HEK293 (cell line): ENCODE data around the gene RTKN2.

ENCODE experiments used
- CTCF ChIA-PET: fragments of 350-600 bp; formaldehyde crosslinking; extraction: SDS; loops from one replicate; lab custom pipeline; 2021; ENCODE audit warnings: antibody characterized with exemption; lab: Yijun Ruan, JAX
- POLR2A ChIA-PET: fragments of 300-600 bp; formaldehyde crosslinking; extraction: SDS; loops from one replicate; lab custom pipeline; 2020; ENCODE audit warnings: antibody characterized with exemption, inconsistent platforms; lab: Yijun Ruan, JAX
- H3K27ac ChIP-seq: fragments of 200-500 bp; sonication (Bioruptor generic); 2 replicates; pipeline ENCODE4 v1.5.1; 2014; ENCODE audit warnings: low read depth, low read length, control low read depth, inconsistent platforms; ENCODE audit errors: extremely low read depth
- H3K36me3 ChIP-seq, 2 experiments: fragments of 200-500 bp in 1 of 2; sonication (Bioruptor generic) in 1 of 2; 1 replicate in 1 of 2; 2 replicates in 1 of 2; pipeline ENCODE4 v1.5.1; 2014 to 2017; ENCODE audit warnings: inconsistent platforms in 2 of 2, low read length in 2 of 2; ENCODE audit not compliant: control insufficient read depth in 2 of 2, insufficient read depth in 1 of 2
- H3K4me1 ChIP-seq: fragments of 200-500 bp; sonication (Bioruptor generic); 2 replicates; pipeline ENCODE4 v1.5.1; 2014; ENCODE audit warnings: mild to moderate bottlenecking, low read length, inconsistent platforms; ENCODE audit not compliant: control insufficient read depth, insufficient read depth
- H3K4me3 ChIP-seq: 2 replicates; pipeline ENCODE4 v1.5.1; 2011; ENCODE audit warnings: low read depth, mild to moderate bottlenecking, control low read depth, low read length, moderate library complexity
- H3K9me3 ChIP-seq: fragments of 200-500 bp; sonication (Bioruptor generic); 2 replicates; pipeline ENCODE4 v1.5.1; 2014; ENCODE audit warnings: low read depth, low read length, inconsistent platforms; ENCODE audit not compliant: control insufficient read depth, insufficient read depth
- BCL11A ChIP-seq: fragments of 450-650 bp; formaldehyde crosslinking; IDR thresholded peaks from 2 replicates; pipeline ENCODE4 v1.5.1; 2016; ENCODE audit warnings: low read depth, missing biosample characterization, missing genetic modification characterization
- FEZF1 ChIP-seq: fragments of 450-650 bp; formaldehyde crosslinking; IDR thresholded peaks from 2 replicates; pipeline ENCODE4 v1.5.1; 2016; ENCODE audit warnings: missing biosample characterization, missing genetic modification characterization
- HOXD13 ChIP-seq: sonication (generic); formaldehyde crosslinking; IDR thresholded peaks from 2 replicates; pipeline ENCODE4 v1.8.0; 2022; ENCODE audit warnings: missing genetic modification reagents, borderline replicate concordance
- KLF8 ChIP-seq: fragments of 450-650 bp; formaldehyde crosslinking; IDR thresholded peaks from 2 replicates; pipeline ENCODE4 v1.5.1; 2016; ENCODE audit warnings: missing biosample characterization, missing genetic modification characterization
- SP3 ChIP-seq: fragments of 450-650 bp; formaldehyde crosslinking; IDR thresholded peaks from 2 replicates; pipeline ENCODE4 v1.5.1; 2016; ENCODE audit warnings: missing biosample characterization, missing genetic modification characterization
- SP7 ChIP-seq: fragments of 450-650 bp; formaldehyde crosslinking; IDR thresholded peaks from 2 replicates; pipeline ENCODE4 v1.5.1; 2016; ENCODE audit warnings: missing biosample characterization, missing genetic modification characterization
- TCF7L2 ChIP-seq: IDR thresholded peaks from 2 replicates; pipeline ENCODE4 v1.6.1; 2011; ENCODE audit warnings: low read depth, mild to moderate bottlenecking, inconsistent platforms, low read length, moderate library complexity, borderline replicate concordance
- ZBTB17 ChIP-seq: fragments of 450-650 bp; formaldehyde crosslinking; IDR thresholded peaks from 2 replicates; pipeline ENCODE4 v1.5.1; 2016; ENCODE audit warnings: missing biosample characterization, missing genetic modification characterization
- ZBTB8A ChIP-seq: fragments of 450-650 bp; formaldehyde crosslinking; IDR thresholded peaks from 2 replicates; pipeline ENCODE4 v1.5.1; 2016; ENCODE audit warnings: missing biosample characterization, missing genetic modification characterization
- ZFP3 ChIP-seq: fragments of 450-650 bp; formaldehyde crosslinking; IDR thresholded peaks from 2 replicates; pipeline ENCODE4 v1.5.1; 2016; ENCODE audit warnings: low read depth, missing biosample characterization, missing genetic modification characterization
- ZFP37 ChIP-seq: fragments of 450-650 bp; formaldehyde crosslinking; IDR thresholded peaks from 2 replicates; pipeline ENCODE4 v1.5.1; 2016; ENCODE audit warnings: missing biosample characterization, missing genetic modification characterization
- ZNF10 ChIP-seq: fragments of 450-650 bp; formaldehyde crosslinking; IDR thresholded peaks from 2 replicates; pipeline ENCODE4 v1.5.1; 2017; ENCODE audit warnings: missing biosample characterization, missing genetic modification characterization
- ZNF121 ChIP-seq: fragments of 450-650 bp; formaldehyde crosslinking; IDR thresholded peaks from 2 replicates; pipeline ENCODE4 v1.5.1; 2016; ENCODE audit warnings: missing biosample characterization, missing genetic modification characterization
- ZNF366 ChIP-seq: fragments of 450-650 bp; formaldehyde crosslinking; conservative IDR thresholded peaks from 2 replicates; pipeline ENCODE4 v1.5.1; 2016; ENCODE audit warnings: missing biosample characterization, missing genetic modification characterization
- ZNF394 ChIP-seq: fragments of 450-650 bp; formaldehyde crosslinking; IDR thresholded peaks from 2 replicates; pipeline ENCODE4 v1.5.1; 2016; ENCODE audit warnings: missing biosample characterization, missing genetic modification characterization, mild to moderate bottlenecking, moderate library complexity, borderline replicate concordance
- ZNF423 ChIP-seq: fragments of 450-650 bp; formaldehyde crosslinking; IDR thresholded peaks from 2 replicates; pipeline ENCODE4 v1.5.1; 2016; ENCODE audit warnings: missing biosample characterization, missing genetic modification characterization
- ZNF600 ChIP-seq: fragments of 450-650 bp; formaldehyde crosslinking; IDR thresholded peaks from 2 replicates; pipeline ENCODE4 v1.5.1; 2016; ENCODE audit warnings: missing biosample characterization, missing genetic modification characterization
- ZNF629 ChIP-seq: fragments of 450-650 bp; formaldehyde crosslinking; IDR thresholded peaks from 2 replicates; pipeline ENCODE4 v1.5.1; 2017; ENCODE audit warnings: missing biosample characterization, missing genetic modification characterization
- ZNF639 ChIP-seq: fragments of 450-650 bp; formaldehyde crosslinking; IDR thresholded peaks from 2 replicates; pipeline ENCODE4 v1.5.1; 2016; ENCODE audit warnings: missing biosample characterization, missing genetic modification characterization
- ZNF707 ChIP-seq: fragments of 450-650 bp; formaldehyde crosslinking; IDR thresholded peaks from 2 replicates; pipeline ENCODE4 v1.5.1; 2016; ENCODE audit warnings: missing biosample characterization, missing genetic modification characterization
- TF ChIP-seq, protein P1 (sequence below): fragments of 450-650 bp; formaldehyde crosslinking; IDR thresholded peaks from 2 replicates; pipeline ENCODE4 v1.5.1; 2017; ENCODE audit warnings: missing biosample characterization, missing genetic modification characterization
- TF ChIP-seq, protein P2 (sequence below): fragments of 450-650 bp; formaldehyde crosslinking; IDR thresholded peaks from 2 replicates; pipeline ENCODE4 v1.5.1; 2016; ENCODE audit warnings: missing biosample characterization, missing genetic modification characterization
- TF ChIP-seq, protein P3 (sequence below): fragments of 450-650 bp; formaldehyde crosslinking; IDR thresholded peaks from 2 replicates; pipeline ENCODE4 v1.5.1; 2016; ENCODE audit warnings: missing biosample characterization, missing genetic modification characterization, borderline replicate concordance

Gene RTKN2

GRCh38 chr10:62253704-62254103 is 14.9 kb downstream of the RTKN2 start:
- CTCF ChIA-PET, result interaction anchor here (0.7 to 3.0 kb wide), 3 partner anchors 9 to 88 kb away, joined by 3 to 11 read pairs (median 4); no protein-coding TSS in a partner anchor
- H3K9me3 ChIP-seq, result no peaks in the 10 kb centered on the region
- peaks cover under 1 to 8% of the 10 kb centered on the region in 2 experiments; a peak in 2 of 3 replicates for H3K36me3 ChIP-seq
- TF ChIP-seq ZNF600 (tag by site-specific recombination) (no peak), FEZF1 (no peak)
- H3K27ac ChIP-seq, result no peak overlapping the region
- no peak overlapping the region for H3K4me3 ChIP-seq
- H3K4me1 ChIP-seq, result 0 out of 2 replicates have a peak, but pooled peaks cover 2% of the 10 kb centered on the region
- POLR2A ChIA-PET, result interaction anchor here (1.1 kb wide), 1 partner anchor 15 kb away, joined by 3 read pairs; the partner anchor contains the start of gene RTKN2

DNA sequence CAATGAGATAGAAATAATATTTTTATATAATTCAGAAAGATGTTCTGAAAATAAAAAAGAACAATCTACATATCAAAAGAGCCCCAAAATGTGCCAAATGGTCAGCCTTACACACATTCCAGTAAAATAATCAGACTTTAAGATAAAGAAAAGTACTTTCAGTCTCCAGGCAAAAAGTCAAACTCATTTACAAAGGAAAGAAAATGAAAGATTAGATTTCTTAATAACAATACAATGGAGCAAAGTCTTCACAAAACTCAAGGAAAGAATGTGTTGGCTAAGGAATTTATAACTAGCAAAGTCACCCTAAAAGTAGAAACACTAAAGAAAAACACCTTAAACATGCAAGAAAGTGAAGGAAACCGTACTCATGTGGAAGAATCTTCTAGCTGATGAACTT is 16.6 kb downstream of the RTKN2 start:
- Histone ChIP-seq H3K27ac (no peak overlapping the region), H3K4me3 (no peak overlapping the region), H3K36me3 (peaks cover 0 to 8% of the 10 kb centered on the region in 2 experiments; a peak in 1 of 3 replicates), H3K4me1 (0 out of 2 replicates have a peak, but pooled peaks cover 2% of the 10 kb centered on the region), H3K9me3 (no peaks in the 10 kb centered on the region)
- no peak for TF ChIP-seq ZNF707
- TF ChIP-seq, protein P1, sequence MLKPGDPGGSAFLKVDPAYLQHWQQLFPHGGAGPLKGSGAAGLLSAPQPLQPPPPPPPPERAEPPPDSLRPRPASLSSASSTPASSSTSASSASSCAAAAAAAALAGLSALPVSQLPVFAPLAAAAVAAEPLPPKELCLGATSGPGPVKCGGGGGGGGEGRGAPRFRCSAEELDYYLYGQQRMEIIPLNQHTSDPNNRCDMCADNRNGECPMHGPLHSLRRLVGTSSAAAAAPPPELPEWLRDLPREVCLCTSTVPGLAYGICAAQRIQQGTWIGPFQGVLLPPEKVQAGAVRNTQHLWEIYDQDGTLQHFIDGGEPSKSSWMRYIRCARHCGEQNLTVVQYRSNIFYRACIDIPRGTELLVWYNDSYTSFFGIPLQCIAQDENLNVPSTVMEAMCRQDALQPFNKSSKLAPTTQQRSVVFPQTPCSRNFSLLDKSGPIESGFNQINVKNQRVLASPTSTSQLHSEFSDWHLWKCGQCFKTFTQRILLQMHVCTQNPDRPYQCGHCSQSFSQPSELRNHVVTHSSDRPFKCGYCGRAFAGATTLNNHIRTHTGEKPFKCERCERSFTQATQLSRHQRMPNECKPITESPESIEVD (tag by site-specific recombination), result peak; percentile 55
- ChIA-PET CTCF (interaction anchor here (0.6 kb wide), 2 partner anchors 14 to 356 kb away, joined by 3 to 5 read pairs; no protein-coding TSS in a partner anchor), POLR2A (no interaction called here)

DNA sequence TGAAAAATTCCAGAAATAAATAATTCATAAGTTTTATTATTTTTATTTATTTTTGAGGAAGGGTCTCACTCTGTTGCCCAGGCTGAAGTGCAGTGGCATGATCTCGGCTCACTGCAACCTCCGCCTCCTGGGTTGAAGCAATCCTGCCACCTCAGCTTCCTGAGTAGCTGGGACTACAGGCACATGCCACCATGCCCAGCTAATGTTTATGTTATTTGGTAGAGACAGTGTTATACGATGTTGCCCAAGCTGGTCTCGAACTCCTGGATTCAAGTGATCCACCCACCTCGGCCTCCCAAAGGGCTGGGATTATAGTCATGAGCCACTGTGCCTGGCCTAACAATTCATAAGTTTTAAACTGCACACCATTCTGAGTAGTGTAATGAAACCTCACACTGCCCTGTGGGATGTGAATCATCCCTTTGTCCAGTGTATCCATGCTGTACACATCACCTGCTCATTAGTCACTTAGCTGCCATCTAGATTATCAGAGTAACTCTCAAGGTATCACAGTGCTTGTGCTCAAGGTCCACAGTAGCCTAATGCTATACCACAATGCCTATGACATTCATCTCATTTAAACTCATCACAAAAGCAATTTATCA is 17.9 kb downstream of the RTKN2 start:
- CTCF ChIA-PET, result interaction anchor here (0.6 to 1.1 kb wide), 3 partner anchors 16 to 212 kb away, joined by 3 read pairs; no protein-coding TSS in a partner anchor
- Histone ChIP-seq H3K36me3 (0 out of 3 replicates have a peak, but pooled peaks cover 0 to 5% of the 10 kb centered on the region in 2 experiments), H3K4me3 (no peak overlapping the region), H3K4me1 (0 out of 2 replicates have a peak, but pooled peaks cover 2% of the 10 kb centered on the region), H3K9me3 (no peaks in the 10 kb centered on the region), H3K27ac (no peak overlapping the region)
- POLR2A ChIA-PET, result interaction anchor here (0.7 kb wide), 1 partner anchor 18 kb away, joined by 3 read pairs; the partner anchor contains the start of gene RTKN2
- TF ChIP-seq ZNF423 (tag by site-specific recombination) (no peak), SP7 (tag by site-specific recombination) (peak; percentile 87), ZNF394 (tag by site-specific recombination) (peak; percentile 66; the same call in 1 of the 2 replicates), KLF8 (tag by site-specific recombination) (0 out of 2 replicates have a peak, but pooled peaks have one; percentile 18), ZNF121 (tag by site-specific recombination) (peak; percentile 54; the same call in 1 of the 2 replicates), TCF7L2 (no peak), BCL11A (peak; percentile 62; the same call in 1 of the 2 replicates), HOXD13 (CRISPR knock-in tag) (no peak), ZFP37 (tag by site-specific recombination) (peak; percentile 51; the same call in 1 of the 2 replicates), ZBTB8A (tag by site-specific recombination) (no peak), ZFP3 (tag by site-specific recombination) (no peak), ZBTB17 (tag by site-specific recombination) (0 out of 2 replicates have a peak, but pooled peaks have one; percentile 12), ZNF366 (peak; percentile 67; the same call in 1 of the 2 replicates), ZNF629 (tag by site-specific recombination) (peak; percentile 40; the same call in 1 of the 2 replicates), SP3 (tag by site-specific recombination) (peak; percentile 59), ZNF639 (tag by site-specific recombination) (peak; percentile 72), ZNF10 (tag by site-specific recombination) (peak; percentile 93), ZNF600 (tag by site-specific recombination) (0 out of 2 replicates have a peak, but pooled peaks have one; percentile 42)
- TF ChIP-seq, protein P2, sequence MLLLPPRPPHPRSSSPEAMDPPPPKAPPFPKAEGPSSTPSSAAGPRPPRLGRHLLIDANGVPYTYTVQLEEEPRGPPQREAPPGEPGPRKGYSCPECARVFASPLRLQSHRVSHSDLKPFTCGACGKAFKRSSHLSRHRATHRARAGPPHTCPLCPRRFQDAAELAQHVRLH (tag by site-specific recombination), result no peak
- TF ChIP-seq, protein P3, sequence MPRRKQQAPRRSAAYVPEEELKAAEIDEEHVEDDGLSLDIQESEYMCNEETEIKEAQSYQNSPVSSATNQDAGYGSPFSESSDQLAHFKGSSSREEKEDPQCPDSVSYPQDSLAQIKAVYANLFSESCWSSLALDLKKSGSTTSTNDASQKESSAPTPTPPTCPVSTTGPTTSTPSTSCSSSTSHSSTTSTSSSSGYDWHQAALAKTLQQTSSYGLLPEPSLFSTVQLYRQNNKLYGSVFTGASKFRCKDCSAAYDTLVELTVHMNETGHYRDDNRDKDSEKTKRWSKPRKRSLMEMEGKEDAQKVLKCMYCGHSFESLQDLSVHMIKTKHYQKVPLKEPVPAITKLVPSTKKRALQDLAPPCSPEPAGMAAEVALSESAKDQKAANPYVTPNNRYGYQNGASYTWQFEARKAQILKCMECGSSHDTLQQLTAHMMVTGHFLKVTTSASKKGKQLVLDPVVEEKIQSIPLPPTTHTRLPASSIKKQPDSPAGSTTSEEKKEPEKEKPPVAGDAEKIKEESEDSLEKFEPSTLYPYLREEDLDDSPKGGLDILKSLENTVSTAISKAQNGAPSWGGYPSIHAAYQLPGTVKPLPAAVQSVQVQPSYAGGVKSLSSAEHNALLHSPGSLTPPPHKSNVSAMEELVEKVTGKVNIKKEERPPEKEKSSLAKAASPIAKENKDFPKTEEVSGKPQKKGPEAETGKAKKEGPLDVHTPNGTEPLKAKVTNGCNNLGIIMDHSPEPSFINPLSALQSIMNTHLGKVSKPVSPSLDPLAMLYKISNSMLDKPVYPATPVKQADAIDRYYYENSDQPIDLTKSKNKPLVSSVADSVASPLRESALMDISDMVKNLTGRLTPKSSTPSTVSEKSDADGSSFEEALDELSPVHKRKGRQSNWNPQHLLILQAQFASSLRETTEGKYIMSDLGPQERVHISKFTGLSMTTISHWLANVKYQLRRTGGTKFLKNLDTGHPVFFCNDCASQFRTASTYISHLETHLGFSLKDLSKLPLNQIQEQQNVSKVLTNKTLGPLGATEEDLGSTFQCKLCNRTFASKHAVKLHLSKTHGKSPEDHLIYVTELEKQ (tag by site-specific recombination), result 0 out of 2 replicates have a peak, but pooled peaks have one; percentile 31
